ENCODE results near the gene IQSEC1.
A peak's percentile ranks its signal among the peaks of the same experiment; 100 is the strongest.

IQSEC1 gene

DNA sequence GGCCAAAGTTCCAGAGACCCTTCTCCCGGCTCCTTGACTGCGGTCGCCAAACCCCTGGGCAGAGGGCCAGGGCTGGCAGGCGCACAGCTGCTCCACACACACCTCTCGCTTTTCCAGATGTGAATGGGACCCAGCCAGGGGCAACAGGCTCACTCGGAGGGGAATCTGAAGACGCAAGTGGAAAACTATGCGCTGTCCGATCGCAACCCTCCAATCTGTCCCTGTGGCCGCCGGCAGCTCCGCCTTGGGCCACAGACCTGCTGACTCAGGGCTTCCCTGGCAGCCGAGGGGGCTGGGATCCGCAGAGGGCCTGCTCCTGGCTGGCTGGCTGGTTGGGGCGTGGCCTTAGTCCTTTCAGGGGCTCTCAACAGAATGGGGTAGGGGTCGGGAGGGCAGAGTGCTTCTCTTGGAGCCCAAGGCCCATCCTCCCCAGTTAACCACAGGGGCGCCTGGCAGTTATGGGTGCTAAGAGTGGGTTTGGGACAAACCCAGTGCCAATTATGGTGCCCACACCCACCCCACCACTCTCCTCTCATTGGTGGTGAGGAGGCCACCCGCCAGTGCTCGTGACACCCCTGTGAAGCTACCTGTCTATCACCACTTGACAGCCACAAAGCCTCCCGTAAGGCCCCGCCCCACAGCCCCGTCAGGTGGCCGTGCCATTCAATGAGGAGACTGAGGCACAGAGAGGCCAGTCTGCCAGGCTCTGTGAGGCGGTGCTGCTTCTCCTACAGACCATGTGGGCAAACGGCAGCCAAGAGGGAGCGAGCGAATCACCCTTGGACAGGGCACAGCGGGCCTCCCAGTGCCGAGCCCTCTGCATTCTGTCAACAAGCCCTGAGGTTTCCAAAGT, 53.8 kb downstream of the IQSEC1 start:
- H3K36me3 Mint-ChIP-seq (ENCODE audit: low read depth), result no peaks in the 10 kb centered on the region
- no peak overlapping the region for H3K27ac Mint-ChIP-seq
- DNase-seq (no peak), ATAC-seq (no peak)
- no peaks in the 10 kb centered on the region for H3K9me3 Mint-ChIP-seq
- H3K4me1 Mint-ChIP-seq, result peaks cover 53% of the 10 kb centered on the region
- peak overlapping the region; percentile 14 for H3K4me3 Mint-ChIP-seq
- H3K27me3 Mint-ChIP-seq, result no peaks in the 10 kb centered on the region

DNA sequence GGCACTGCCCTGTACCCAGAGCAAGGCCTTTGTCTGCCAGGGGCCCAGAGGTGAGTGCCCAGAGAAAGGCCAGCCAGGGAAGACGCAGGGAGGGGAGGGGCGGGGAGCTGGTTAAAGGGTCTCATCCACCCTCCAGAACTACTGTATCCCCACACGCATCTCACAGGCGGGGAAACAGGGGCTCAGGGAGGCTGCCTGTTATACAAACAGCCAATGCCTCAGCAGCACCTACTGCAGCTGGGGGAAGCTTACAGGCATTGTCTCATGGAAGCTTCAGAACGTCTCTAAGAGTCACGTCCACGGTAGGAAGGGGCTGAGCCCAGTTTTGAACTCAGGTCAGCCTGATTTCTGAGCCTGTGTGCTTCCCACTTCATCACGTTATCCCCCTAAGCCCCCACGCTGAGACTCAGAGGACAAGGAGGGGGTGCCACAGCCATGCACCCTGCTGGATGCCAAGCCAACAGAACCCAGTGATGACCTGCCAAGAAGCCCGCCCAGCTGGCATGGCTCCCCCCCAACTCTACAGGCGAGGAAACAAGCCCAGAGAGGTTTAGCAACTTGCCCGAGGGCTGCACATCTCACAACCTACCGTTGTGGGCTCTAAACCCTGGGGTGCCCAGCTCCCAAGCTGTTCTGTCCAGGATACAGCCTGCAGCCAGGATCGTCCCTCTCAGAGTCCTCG, 54.5 kb downstream of the IQSEC1 start:
- H3K9me3 Mint-ChIP-seq, result no peaks in the 10 kb centered on the region
- no peaks in the 10 kb centered on the region for H3K36me3 Mint-ChIP-seq (ENCODE audit: low read depth)
- H3K4me3 Mint-ChIP-seq, result no peak overlapping the region
- ATAC-seq (no peak), DNase-seq (no peak)
- H3K27ac Mint-ChIP-seq, result peak overlapping the region; percentile 42
- H3K27me3 Mint-ChIP-seq, result no peaks in the 10 kb centered on the region
- peaks cover 53% of the 10 kb centered on the region for H3K4me1 Mint-ChIP-seq

DNA sequence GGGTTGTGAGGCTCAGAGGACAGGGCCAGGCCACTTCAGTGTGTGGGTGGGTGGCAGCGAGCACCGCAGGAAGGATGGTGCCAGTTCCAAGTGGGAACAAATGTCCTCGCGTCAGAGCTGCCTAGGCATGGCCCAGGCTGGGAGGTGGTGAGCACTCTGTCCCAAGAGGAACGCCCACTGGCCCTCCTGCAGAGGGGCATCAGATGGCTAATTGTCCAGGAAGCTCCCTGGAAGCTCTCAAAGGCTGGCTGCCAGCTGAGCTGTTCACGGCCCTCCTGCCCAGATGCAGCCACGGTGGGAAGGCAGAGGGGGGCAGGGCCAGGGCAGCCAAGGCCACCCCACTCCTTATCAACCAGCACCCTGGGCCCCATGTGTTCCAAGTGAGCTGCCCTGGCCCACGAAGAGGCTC, 55.2 kb downstream of the IQSEC1 start:
- Mint-ChIP-seq H3K4me3 (no peak overlapping the region), H3K27me3 (no peaks in the 10 kb centered on the region), H3K36me3 (ENCODE audit: low read depth) (peaks cover 3% of the 10 kb centered on the region), H3K4me1 (peaks cover 58% of the 10 kb centered on the region), H3K27ac (peak overlapping the region; percentile 42), H3K9me3 (no peaks in the 10 kb centered on the region)
- DNase-seq, result no peak
- no peak for ATAC-seq

DNA sequence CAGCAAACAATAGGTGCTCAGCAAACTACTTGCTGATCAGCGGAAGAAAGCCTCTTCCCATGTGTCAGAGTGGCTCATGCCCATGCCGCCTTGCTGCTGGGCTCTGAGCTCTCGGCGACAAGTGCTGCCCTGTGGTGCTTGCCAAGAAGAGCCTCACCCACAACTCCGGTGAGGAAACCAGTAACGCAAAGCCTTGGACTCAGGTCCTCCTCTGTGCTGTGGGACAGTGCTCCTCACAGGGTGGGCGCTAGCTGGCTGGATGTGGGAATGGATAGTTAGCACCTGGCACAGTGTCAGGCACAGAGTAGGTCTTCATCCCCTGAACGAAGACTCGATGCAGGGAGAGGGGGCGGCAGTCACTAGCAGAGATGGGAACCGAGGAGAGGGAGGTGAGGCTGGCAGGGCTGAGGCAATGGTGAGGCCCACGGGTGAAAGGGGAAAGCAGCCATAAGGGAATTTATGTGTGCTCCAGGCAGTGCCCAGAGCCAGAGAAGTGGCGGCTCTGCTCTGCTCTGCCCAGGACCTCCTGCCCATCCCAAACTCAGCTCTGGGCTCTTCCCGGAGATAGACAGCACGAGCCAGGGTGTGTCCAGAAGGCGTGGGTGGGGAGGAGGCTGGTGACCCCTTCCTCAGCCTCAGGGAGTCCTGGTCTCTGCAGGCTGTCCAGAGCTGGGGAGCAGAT, 55.7 kb downstream of the IQSEC1 start:
- no peak for DNase-seq
- H3K4me3 Mint-ChIP-seq, result peak overlapping the region; percentile 5
- no peaks in the 10 kb centered on the region for H3K27me3 Mint-ChIP-seq
- no peaks in the 10 kb centered on the region for H3K9me3 Mint-ChIP-seq
- ATAC-seq, result no peak
- peaks cover 3% of the 10 kb centered on the region for H3K36me3 Mint-ChIP-seq (ENCODE audit: low read depth)
- peaks cover 60% of the 10 kb centered on the region for H3K4me1 Mint-ChIP-seq
- peak overlapping the region; percentile 91 for H3K27ac Mint-ChIP-seq

DNA sequence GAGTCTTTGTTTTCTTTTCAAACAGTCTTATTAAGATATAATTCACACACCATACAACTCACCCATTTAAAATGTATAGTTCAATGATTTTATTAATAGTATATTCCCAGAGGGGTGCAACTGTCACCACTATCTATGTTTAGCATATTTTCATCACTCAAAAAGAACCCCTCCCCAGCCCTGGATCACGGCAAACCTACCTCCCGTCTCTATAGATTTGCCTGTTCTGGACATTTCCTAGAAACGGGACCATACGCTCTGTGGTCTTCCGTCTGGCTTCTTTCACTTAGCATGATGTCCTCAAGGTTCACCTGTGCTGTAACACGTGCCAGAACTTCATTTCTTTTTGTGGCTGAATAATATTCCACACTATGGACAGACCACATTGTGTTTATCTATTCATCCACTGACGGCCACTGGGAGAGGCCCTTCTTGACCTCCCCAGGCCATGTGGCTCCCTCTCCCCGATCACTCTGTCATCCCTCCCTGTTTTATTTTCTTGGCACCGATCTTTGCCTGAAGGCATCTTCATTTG, 56.4 kb downstream of the IQSEC1 start:
- H3K27ac Mint-ChIP-seq, result peak overlapping the region; percentile 91
- H3K4me3 Mint-ChIP-seq, result peak overlapping the region; percentile 73
- peaks cover 3% of the 10 kb centered on the region for H3K36me3 Mint-ChIP-seq (ENCODE audit: low read depth)
- ATAC-seq (no peak), DNase-seq (no peak)
- peaks cover 67% of the 10 kb centered on the region for H3K4me1 Mint-ChIP-seq
- H3K27me3 Mint-ChIP-seq, result no peaks in the 10 kb centered on the region
- H3K9me3 Mint-ChIP-seq, result no peaks in the 10 kb centered on the region

- Mint-ChIP-seq H3K4me3 (peak overlapping the region; percentile 73), H3K27ac (peak overlapping the region; percentile 91), H3K4me1 (peaks cover 73% of the 10 kb centered on the region), H3K27me3 (no peaks in the 10 kb centered on the region), H3K36me3 (ENCODE audit: low read depth) (peaks cover 3% of the 10 kb centered on the region), H3K9me3 (no peaks in the 10 kb centered on the region)
- DNase-seq (peak; percentile 61), ATAC-seq (no peak)
Observed at GRCh38 chr3:13016083-13016720, 57.0 kb downstream of the IQSEC1 start.

DNA sequence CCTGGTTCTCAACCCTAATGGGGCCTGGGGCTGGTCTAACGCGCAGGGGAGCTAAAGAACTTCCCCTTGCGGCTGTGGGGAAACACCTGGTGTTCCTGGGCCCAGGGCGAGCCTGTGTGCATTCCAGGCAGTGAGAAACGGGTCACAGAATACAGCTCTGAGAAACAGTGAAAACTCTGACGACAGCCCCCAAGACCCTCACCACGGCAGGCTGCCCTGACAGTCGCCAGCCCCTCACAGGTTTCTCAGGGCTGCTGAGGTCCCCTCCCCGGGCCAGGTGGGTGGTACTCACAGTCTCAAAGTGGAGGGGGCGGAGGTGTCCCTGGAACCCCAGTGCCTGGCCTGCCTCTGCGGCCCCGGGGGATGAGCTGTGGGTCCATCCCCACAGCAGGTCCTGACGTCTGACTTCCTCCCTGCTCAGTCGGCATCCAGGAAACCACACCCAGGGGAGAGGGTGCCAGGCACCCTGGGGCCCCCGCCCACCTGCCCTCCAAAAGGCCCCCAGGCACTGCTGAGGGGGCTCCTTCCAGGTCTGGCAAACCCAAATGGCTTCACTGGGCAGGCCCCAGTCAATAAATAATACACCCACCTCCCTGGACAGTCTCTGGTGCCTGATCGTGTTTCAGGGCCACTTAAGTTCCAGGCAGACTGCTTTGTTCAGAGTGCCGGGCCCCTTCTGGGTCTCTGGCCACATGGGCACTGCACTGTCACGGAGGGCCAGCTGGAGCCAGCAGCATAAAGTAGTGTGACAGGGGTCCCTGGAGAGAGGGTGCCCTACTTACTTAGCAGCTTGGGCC, 57.7 kb downstream of the IQSEC1 start:
- H3K36me3 Mint-ChIP-seq (ENCODE audit: low read depth), result peaks cover 3% of the 10 kb centered on the region
- peak overlapping the region; percentile 91 for H3K27ac Mint-ChIP-seq
- ATAC-seq (peak; percentile 26), DNase-seq (peak; percentile 71)
- peak overlapping the region; percentile 73 for H3K4me3 Mint-ChIP-seq
- H3K27me3 Mint-ChIP-seq, result no peaks in the 10 kb centered on the region
- peaks cover 78% of the 10 kb centered on the region for H3K4me1 Mint-ChIP-seq
- H3K9me3 Mint-ChIP-seq, result no peaks in the 10 kb centered on the region

- Mint-ChIP-seq H3K27ac (peak overlapping the region; percentile 91), H3K36me3 (ENCODE audit: low read depth) (peaks cover 3% of the 10 kb centered on the region), H3K27me3 (no peaks in the 10 kb centered on the region), H3K9me3 (no peaks in the 10 kb centered on the region), H3K4me3 (peak overlapping the region; percentile 73), H3K4me1 (peaks cover 81% of the 10 kb centered on the region)
- ATAC-seq (no peak), DNase-seq (no peak)
Observed at GRCh38 chr3:13014755-13015285, 58.4 kb downstream of the IQSEC1 start.

DNA sequence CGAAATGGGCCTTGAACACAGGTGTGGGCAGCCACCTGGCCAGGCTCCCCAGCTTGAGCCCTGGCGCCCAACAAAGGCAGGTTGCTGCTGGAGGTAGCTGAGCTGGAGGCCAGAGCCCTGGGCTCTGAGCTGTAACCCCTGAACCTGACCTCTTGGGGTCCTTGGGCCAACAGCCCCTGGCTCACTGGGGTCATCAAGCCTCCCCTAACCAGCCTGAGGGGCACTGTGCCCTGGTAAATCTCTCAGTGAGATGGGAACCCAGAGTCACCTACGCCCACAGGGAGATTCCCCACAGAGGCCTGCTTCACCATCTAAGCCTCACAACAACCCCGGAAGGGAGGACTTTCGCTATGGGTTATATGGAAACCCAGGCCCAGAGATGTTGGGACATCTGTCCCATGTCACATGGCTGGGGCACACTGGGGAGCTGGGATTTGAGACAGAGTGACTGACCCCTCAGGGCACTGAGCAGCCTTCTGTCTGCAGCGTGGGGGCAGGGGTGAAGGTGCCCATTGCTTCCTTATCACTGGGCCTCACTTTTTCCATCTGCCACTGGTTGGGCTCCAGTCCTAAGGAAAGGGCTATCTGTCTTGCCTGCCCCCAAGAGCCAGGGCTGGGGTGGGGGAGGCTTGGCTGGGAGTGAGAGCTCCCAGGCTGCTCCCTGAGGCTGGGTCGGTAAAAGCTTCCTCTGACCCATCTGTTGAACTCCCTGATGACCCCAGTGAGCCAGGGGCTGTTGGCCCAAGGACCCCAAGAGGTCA, 59.1 kb downstream of the IQSEC1 start:
- Mint-ChIP-seq H3K9me3 (no peaks in the 10 kb centered on the region), H3K36me3 (ENCODE audit: low read depth) (peaks cover 3% of the 10 kb centered on the region), H3K4me1 (peaks cover 87% of the 10 kb centered on the region), H3K27ac (peak overlapping the region; percentile 91), H3K4me3 (peak overlapping the region; percentile 73), H3K27me3 (no peaks in the 10 kb centered on the region)
- DNase-seq (peak; percentile 58), ATAC-seq (peak; percentile 3)

DNA sequence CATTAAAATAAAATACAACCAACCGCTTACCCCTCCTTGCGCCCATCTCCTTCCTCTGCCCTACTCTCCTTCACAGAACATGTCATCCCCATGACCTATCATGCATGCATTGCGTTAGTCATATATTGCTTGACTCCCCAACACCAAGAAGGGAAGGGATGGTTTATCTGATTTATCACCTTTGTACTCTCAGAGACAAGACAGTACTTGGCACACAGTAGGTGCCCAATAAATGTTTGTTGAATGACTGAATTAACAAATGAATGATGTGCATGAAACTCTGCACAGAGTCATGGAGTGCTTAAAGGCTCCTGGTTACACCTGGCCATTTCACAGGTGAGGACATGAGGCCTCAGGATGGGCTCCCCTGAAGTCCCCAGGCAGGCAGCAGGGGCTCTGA, 59.7 kb downstream of the IQSEC1 start:
- no peaks in the 10 kb centered on the region for H3K9me3 Mint-ChIP-seq
- peaks cover 3% of the 10 kb centered on the region for H3K36me3 Mint-ChIP-seq (ENCODE audit: low read depth)
- peaks cover 93% of the 10 kb centered on the region for H3K4me1 Mint-ChIP-seq
- DNase-seq, result no peak
- no peaks in the 10 kb centered on the region for H3K27me3 Mint-ChIP-seq
- peak overlapping the region; percentile 91 for H3K27ac Mint-ChIP-seq
- no peak for ATAC-seq
- H3K4me3 Mint-ChIP-seq, result peak overlapping the region; percentile 73

GRCh38 chr3:13013151-13013561, 60.1 kb downstream of the IQSEC1 start:
- H3K27ac Mint-ChIP-seq, result peak overlapping the region; percentile 91
- H3K36me3 Mint-ChIP-seq (ENCODE audit: low read depth), result peaks cover 3% of the 10 kb centered on the region
- ATAC-seq (no peak), DNase-seq (no peak)
- H3K9me3 Mint-ChIP-seq, result no peaks in the 10 kb centered on the region
- H3K4me3 Mint-ChIP-seq, result peak overlapping the region; percentile 73
- peaks cover 95% of the 10 kb centered on the region for H3K4me1 Mint-ChIP-seq
- H3K27me3 Mint-ChIP-seq, result no peaks in the 10 kb centered on the region

DNA sequence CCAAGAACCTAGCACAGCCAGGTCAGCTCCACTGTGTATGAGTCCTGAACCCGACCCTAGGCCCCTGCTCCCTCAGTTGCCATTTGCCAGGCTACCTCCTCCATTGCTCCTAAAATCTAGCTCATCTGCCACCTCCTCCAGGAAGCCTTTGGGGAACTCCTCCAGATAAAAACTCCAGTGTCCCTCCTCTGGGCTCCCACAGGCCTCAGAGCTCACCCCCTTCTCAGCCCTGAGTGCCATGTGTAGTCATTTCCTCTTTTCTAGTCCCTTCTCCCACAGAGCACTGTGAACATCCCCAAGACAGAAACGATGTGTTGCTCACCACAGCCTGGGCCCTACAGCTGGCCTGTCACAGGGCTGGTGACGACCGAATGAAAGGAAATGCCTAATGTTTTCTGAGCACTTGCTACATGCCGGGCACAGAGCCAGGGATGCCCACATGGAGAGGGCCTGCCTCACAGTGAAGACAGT, 61.0 kb downstream of the IQSEC1 start:
- DNase-seq (peak; percentile 74), ATAC-seq (peak; percentile 72)
- peak overlapping the region; percentile 91 for H3K27ac Mint-ChIP-seq
- H3K27me3 Mint-ChIP-seq, result no peaks in the 10 kb centered on the region
- peaks cover 96% of the 10 kb centered on the region for H3K4me1 Mint-ChIP-seq
- peak overlapping the region; percentile 59 for H3K4me3 Mint-ChIP-seq
- no peaks in the 10 kb centered on the region for H3K9me3 Mint-ChIP-seq
- H3K36me3 Mint-ChIP-seq (ENCODE audit: low read depth), result peaks cover 3% of the 10 kb centered on the region
